H1 (cell line): ENCODE results near the gene IMP3. TPM values are rescaled to one million over a fixed set of nuclear protein-coding genes. Genes with fewer than 3 reads are reported as not detected.
A peak's percentile ranks its signal among the peaks of the same experiment; 100 is the strongest.
"Not testable (repeated sequence)": the region's sequence is repeated elsewhere in the genome, so short reads cannot be mapped to it uniquely, and the experiment has no call there.

Experiments used
- CTCF ChIA-PET: fragments of 300-600 bp; sonication (Branson Sonifier 250); formaldehyde crosslinking; loops from one replicate; lab custom pipeline; 2021; ENCODE audit not compliant: partially characterized antibody; lab: Charles Lee
- POLR2A ChIA-PET: fragments of 300-600 bp; sonication (Branson Sonifier 250); formaldehyde crosslinking; loops from one replicate; lab custom pipeline; 2021; ENCODE audit warnings: inconsistent platforms; ENCODE audit not compliant: partially characterized antibody; lab: Charles Lee
- DNase-seq, 2 experiments: peaks; one replicate each; pipeline versions ENCODE4 v3.0.0 to v3.0.0-alpha.2; 2010 to 2022; ENCODE audit warnings: low spot score in 2 of 2, low read depth in 1 of 2, mixed read lengths in 1 of 2
- FAIRE-seq: peaks from 2 replicates; lab custom pipeline; 2011; peaks lifted over from hg19 to GRCh38; lab: Jason Lieb, UNC
- H2AFZ ChIP-seq: 2 replicates; pipeline ENCODE4 v1.8.1; 2012; ENCODE audit warnings: low read length, inconsistent platforms
- H2AK5ac ChIP-seq: 2 replicates; pipeline ENCODE4 v1.6.1; 2013; ENCODE audit warnings: low read depth, low read length
- H2BK120ac ChIP-seq: replicated peaks from 2 replicates; pipeline ENCODE3; 2013; ENCODE audit warnings: low read depth, low read length, inconsistent platforms
- H2BK12ac ChIP-seq: 2 replicates; pipeline ENCODE4 v1.6.1; 2013; ENCODE audit warnings: low read depth, low read length
- H2BK15ac ChIP-seq: 2 replicates; pipeline ENCODE4 v1.6.1; 2013; ENCODE audit warnings: low read length
- H2BK20ac ChIP-seq: 2 replicates; pipeline ENCODE4 v1.6.1; 2013; ENCODE audit warnings: low read length
- H2BK5ac ChIP-seq: 2 replicates; pipeline ENCODE4 v1.6.1; 2013; ENCODE audit warnings: low read depth, low read length
- H3K14ac ChIP-seq: 2 replicates; pipeline ENCODE4 v1.6.1; 2013; ENCODE audit warnings: inconsistent platforms; ENCODE audit not compliant: insufficient read length
- H3K18ac ChIP-seq: 2 replicates; pipeline ENCODE4 v1.6.1; 2013; ENCODE audit warnings: low read length; ENCODE audit errors: extremely low read depth
- H3K23ac ChIP-seq: 2 replicates; pipeline ENCODE4 v1.6.1; 2013; ENCODE audit warnings: inconsistent platforms; ENCODE audit not compliant: insufficient read length
- H3K23me2 ChIP-seq: 2 replicates; pipeline ENCODE4 v1.6.1; 2013; ENCODE audit warnings: low read depth, low read length
- H3K27ac ChIP-seq: 2 replicates; pipeline ENCODE4 v1.6.1; 2011; ENCODE audit warnings: low read depth, low read length, inconsistent platforms
- H3K27me3 ChIP-seq, 4 experiments: replicated peaks in 1 of 4; 1 replicate in 1 of 4; 2 replicates in 3 of 4; pipeline versions ENCODE4 v1.6.1 to v1.8.1; 2011 to 2013; ENCODE audit warnings: low read length in 3 of 4, mild to moderate bottlenecking in 3 of 4, inconsistent platforms in 2 of 4, mixed read lengths in 2 of 4, moderate library complexity in 1 of 4; ENCODE audit not compliant: control insufficient read depth in 3 of 4, insufficient read depth in 3 of 4; ENCODE audit errors: extremely low read depth in 1 of 4
- H3K36me3 ChIP-seq, 4 experiments: 2 replicates each; pipeline versions ENCODE4 v1.6.1 to v1.8.1; 2011 to 2013; ENCODE audit warnings: mild to moderate bottlenecking in 4 of 4, low read length in 3 of 4, moderate library complexity in 2 of 4, control low read depth in 1 of 4, inconsistent platforms in 1 of 4; ENCODE audit not compliant: insufficient read depth in 4 of 4, control insufficient read depth in 2 of 4
- H3K4ac ChIP-seq: replicated peaks from 2 replicates; pipeline ENCODE3; 2013; ENCODE audit warnings: low read length, low read depth, mixed read lengths, inconsistent platforms; ENCODE audit not compliant: insufficient read length
- H3K4me1 ChIP-seq, 4 experiments: replicated peaks in 1 of 4; 1 replicate in 1 of 4; 2 replicates in 3 of 4; pipeline versions ENCODE4 v1.6.1 to v1.8.1; 2011 to 2013; ENCODE audit warnings: low read length in 3 of 4, inconsistent platforms in 2 of 4, mixed read lengths in 1 of 4; ENCODE audit not compliant: insufficient read depth in 4 of 4, control insufficient read depth in 3 of 4
- H3K4me2 ChIP-seq, 2 experiments: 2 replicates each; pipeline versions ENCODE4 v1.6.1 to v1.8.1; 2011 to 2013; ENCODE audit warnings: low read depth in 2 of 2, low read length in 2 of 2, control low read depth in 1 of 2, inconsistent platforms in 1 of 2, mild to moderate bottlenecking in 1 of 2; ENCODE audit not compliant: insufficient read depth in 1 of 2
- H3K4me3 ChIP-seq, 4 experiments: fragments of 200-600, 300-600 bp in 1 of 4; sonication (generic), shearing (Covaris generic), sonication (Bioruptor Twin) in 1 of 4; 2 replicates each; pipeline versions ENCODE4 v1.5.1 to v1.8.1; 2011 to 2016; ENCODE audit warnings: low read length in 4 of 4, low read depth in 3 of 4, control low read depth in 2 of 4, inconsistent platforms in 2 of 4, mild to moderate bottlenecking in 2 of 4, mixed read lengths in 1 of 4, moderate library complexity in 1 of 4; ENCODE audit not compliant: insufficient read depth in 2 of 4; ENCODE audit errors: extremely low read depth in 1 of 4
- H3K56ac ChIP-seq: replicated peaks from 2 replicates; pipeline ENCODE3; 2013; ENCODE audit warnings: low read depth, mild to moderate bottlenecking, mixed read lengths, low read length, inconsistent platforms; ENCODE audit not compliant: insufficient read length
- H3K79me1 ChIP-seq: 2 replicates; pipeline ENCODE4 v1.6.1; 2013; ENCODE audit warnings: low read depth, low read length, control low read depth
- H3K79me2 ChIP-seq, 2 experiments: 2 replicates each; pipeline versions ENCODE4 v1.6.1 to v1.8.1; 2012 to 2013; ENCODE audit warnings: low read length in 2 of 2, mild to moderate bottlenecking in 2 of 2, inconsistent platforms in 1 of 2; ENCODE audit not compliant: insufficient read depth in 2 of 2, control insufficient read depth in 1 of 2
- H3K9ac ChIP-seq, 4 experiments: replicated peaks in 1 of 4; 1 replicate in 1 of 4; 2 replicates in 3 of 4; pipeline versions ENCODE4 v1.6.1 to v1.8.1; 2011 to 2013; ENCODE audit warnings: low read depth in 3 of 4, low read length in 3 of 4, control low read depth in 2 of 4, mild to moderate bottlenecking in 2 of 4, moderate library complexity in 2 of 4, inconsistent platforms in 1 of 4; ENCODE audit errors: extremely low read depth in 1 of 4
- H3K9me3 ChIP-seq, 2 experiments: 2 replicates each; pipeline versions ENCODE4 v1.6.1 to v1.8.1; 2012 to 2013; ENCODE audit warnings: mild to moderate bottlenecking in 2 of 2, moderate library complexity in 2 of 2, control low read depth in 1 of 2, inconsistent platforms in 1 of 2, low read depth in 1 of 2, low read length in 1 of 2, mixed read lengths in 1 of 2; ENCODE audit not compliant: insufficient read depth in 2 of 2
- H4K20me1 ChIP-seq, 2 experiments: replicated peaks in 1 of 2; 2 replicates each; pipeline versions ENCODE3 to v1.8.1; 2011 to 2013; ENCODE audit warnings: inconsistent platforms in 2 of 2, low read length in 2 of 2, mild to moderate bottlenecking in 1 of 2; ENCODE audit not compliant: insufficient read depth in 2 of 2, control insufficient read depth in 1 of 2
- H4K5ac ChIP-seq: 2 replicates; pipeline ENCODE4 v1.6.1; 2013; ENCODE audit warnings: low read length, low read depth, mixed read lengths, inconsistent platforms; ENCODE audit not compliant: insufficient read length
- H4K8ac ChIP-seq: 2 replicates; pipeline ENCODE4 v1.8.0; 2013; ENCODE audit warnings: mild to moderate bottlenecking, moderate library complexity, low read length, inconsistent platforms; ENCODE audit not compliant: insufficient read depth; ENCODE audit errors: extremely low read depth
- H4K91ac ChIP-seq: replicated peaks from 2 replicates; pipeline ENCODE3; 2013; ENCODE audit warnings: low read length, mixed read lengths, inconsistent platforms; ENCODE audit not compliant: insufficient read length
- CTCF ChIP-seq, 3 experiments: IDR thresholded peaks; 1 replicate in 2 of 3; 2 replicates in 1 of 3; pipeline versions ENCODE4 v1.5.1 to v1.6.1; 2011; ENCODE audit warnings: low read length in 3 of 3, mild to moderate bottlenecking in 3 of 3, inconsistent platforms in 2 of 3, low read depth in 1 of 3, moderate library complexity in 1 of 3; ENCODE audit not compliant: insufficient read depth in 1 of 3; ENCODE audit errors: control extremely low read depth in 1 of 3
- GTF2F1 ChIP-seq: IDR thresholded peaks from 2 replicates; pipeline ENCODE4 v1.6.1; 2012; ENCODE audit warnings: low read depth, low read length, improper control_type of control experiment, borderline replicate concordance
- MAX ChIP-seq: IDR thresholded peaks from 2 replicates; pipeline ENCODE4 v1.6.1; 2012; ENCODE audit warnings: inconsistent platforms
- RAD21 ChIP-seq, 2 experiments: IDR thresholded peaks in 1 of 2; conservative IDR thresholded peaks in 1 of 2; 2 replicates each; pipeline ENCODE4 v1.6.1; 2011; ENCODE audit warnings: low read depth in 2 of 2, low read length in 2 of 2, improper control_type of control experiment in 1 of 2, inconsistent platforms in 1 of 2, mild to moderate bottlenecking in 1 of 2, moderate library complexity in 1 of 2
- SIN3A ChIP-seq, 2 experiments: IDR thresholded peaks in 1 of 2; conservative IDR thresholded peaks in 1 of 2; 2 replicates each; pipeline ENCODE4 v1.6.1; 2011 to 2012; ENCODE audit warnings: low read length in 2 of 2, improper control_type of control experiment in 1 of 2, low read depth in 1 of 2, mild to moderate bottlenecking in 1 of 2
- TEAD4 ChIP-seq: IDR thresholded peaks from 2 replicates; pipeline ENCODE4 v1.6.1; 2012; ENCODE audit warnings: low read depth, low read length, inconsistent platforms, mixed read lengths
- YY1 ChIP-seq: IDR thresholded peaks from 2 replicates; pipeline ENCODE4 v1.6.1; 2011; ENCODE audit warnings: low read depth, mild to moderate bottlenecking, low read length
- WGBS, 2 experiments: shearing (Covaris generic) in 1 of 2; methylation state at CpG; one replicate each; pipeline versions ENCODE4 v1.1.6 to v1.1.7; 2013 to 2015; ENCODE audit warnings: low lambda C conversion rate in 2 of 2, mixed read lengths in 2 of 2, inconsistent platforms in 1 of 2, low coverage in 1 of 2, missing lambda C conversion rate in 1 of 2; ENCODE audit not compliant: insufficient replicate concordance in 2 of 2, insufficient coverage in 1 of 2, insufficient read length in 1 of 2; ENCODE audit errors: extremely low coverage in 1 of 2, missing lambda C conversion rate in 1 of 2; 5-methylcytosine and 5-hydroxymethylcytosine counted together
- polyA plus RNA-seq, 7 experiments: library from polyadenylated mRNA; depleted of rRNA in 3 of 7; stranded (reverse) in 5 of 7; unstranded in 2 of 7; fragments of >200 nt in 5 of 7; fragments of 200-250 nt in 2 of 7; gene quantifications; 1 replicate in 5 of 7; 2 replicates in 1 of 7; 4 replicates in 1 of 7; pipeline versions ENCODE4 v1.2.1 to v1.2.3, GENCODE V29; 2011 to 2013; ENCODE audit warnings: missing spikeins in 2 of 7, mixed read lengths in 2 of 7
- total RNA-seq: library from RNA; stranded (reverse); fragmentation: NEBNext Ultra II Directional; extraction: Animal tissue kit (Norgen Biotek cat#: 25700); gene quantifications from 2 replicates; pipeline ENCODE4 v1.2.1, GENCODE V29; 2021

Gene IMP3
- total and polyA plus RNA-seq, 2 of the 8 experiments (the other 6 are each of a cell fraction or from before 2014, with no cell fraction given): 114 to 273 TPM

GRCh38 chr15:75683646-75684312 lies 43.8 kb upstream of the IMP3 start:
- WGBS, 2 experiments: 27% methylated on average over 10 of the region's 14 CpGs; no CpG with 5 or more reads in 1 of the 2 experiments
- H3K9me3 ChIP-seq, H3K36me3 ChIP-seq, H3K14ac ChIP-seq, H3K4ac ChIP-seq, H2BK5ac ChIP-seq, H3K79me2 ChIP-seq, H4K8ac ChIP-seq, H2AFZ ChIP-seq, H3K23ac ChIP-seq, H4K5ac ChIP-seq, H2BK20ac ChIP-seq, H2BK120ac ChIP-seq, H4K91ac ChIP-seq, H3K4me3 ChIP-seq, H3K27ac ChIP-seq, H3K56ac ChIP-seq, H3K23me2 ChIP-seq, H3K9ac ChIP-seq, H2BK15ac ChIP-seq, H4K20me1 ChIP-seq, H3K27me3 ChIP-seq, H3K79me1 ChIP-seq: not testable (repeated sequence)
- ChIA-PET CTCF (interaction anchor here (0.7 to 6.8 kb wide), 20 partner anchors 8 to 262 kb away, joined by 3 to 60 read pairs (median 6); partner anchors contain the start of genes IMP3 and SNX33), POLR2A (interaction anchor here (0.6 to 1.8 kb wide), 3 partner anchors 36 to 316 kb away, joined by 3 to 5 read pairs (median 4); partner anchors contain the start of gene SNX33)
- DNase-seq: peak; percentile 84 to 92
- TF ChIP-seq MAX (peak; percentile 39; the same call in 1 of the 2 replicates), YY1 (peak; percentile 34; the same call in 1 of the 2 replicates), SIN3A (conservative IDR thresholded peaks at IDR 0.05 in 1 of 2, IDR thresholded peaks at IDR 0.05 in 1 of 2; ENCODE audit: low read depth in 1 of 2, low read length in 2 of 2) (peak in 1 of 2 experiments; percentile 63; a peak in 1 of 4 replicates), TEAD4 (0 out of 2 replicates have a peak, but pooled peaks have one; percentile 10), RAD21 (IDR thresholded peaks at IDR 0.05 in 1 of 2, conservative IDR thresholded peaks at IDR 0.05 in 1 of 2; ENCODE audit: low read depth in 2 of 2, low read length in 2 of 2) (peak; percentile 89 to 97), GTF2F1 (0 out of 2 replicates have a peak, but pooled peaks have one; percentile 34), CTCF (IDR thresholded peaks at IDR 0.05; ENCODE audit: control extremely low read depth in 1 of 3, insufficient read depth in 1 of 3, low read depth in 1 of 3, low read length in 3 of 3) (peak; percentile 89 to 97 (median 92))
- Histone ChIP-seq H2AK5ac (0 out of 2 replicates have a peak overlapping the region, but pooled peaks have one; percentile 1), H3K4me1 (peaks cover 0 to 18% (median 3%) of the 10 kb centered on the region in 4 experiments; a peak in 4 of 7 replicates), H3K18ac (peak overlapping the region; percentile 48; the same call in 1 of the 2 replicates), H3K4me2 (peak overlapping the region in 1 of 2 experiments; percentile 20; a peak in 1 of 4 replicates), H2BK12ac (peak overlapping the region; percentile 46; the same call in 1 of the 2 replicates)
- peak; percentile 28 for FAIRE-seq
